GM18498 (cell line): ENCODE measurements around the gene SEL1L2.
"Not testable (repeated sequence)": the region's sequence is repeated elsewhere in the genome, so short reads cannot be mapped to it uniquely, and the experiment has no call there.

Experiments used
- ATAC-seq: cut with Tn5 transposase; IDR thresholded peaks from one replicate; pipeline ENCODE4 v1.9.1; 2021; ENCODE audit warnings: mild to moderate bottlenecking, moderate library complexity; ENCODE audit not compliant: unreplicated experiment

SEL1L2 gene, protein sequence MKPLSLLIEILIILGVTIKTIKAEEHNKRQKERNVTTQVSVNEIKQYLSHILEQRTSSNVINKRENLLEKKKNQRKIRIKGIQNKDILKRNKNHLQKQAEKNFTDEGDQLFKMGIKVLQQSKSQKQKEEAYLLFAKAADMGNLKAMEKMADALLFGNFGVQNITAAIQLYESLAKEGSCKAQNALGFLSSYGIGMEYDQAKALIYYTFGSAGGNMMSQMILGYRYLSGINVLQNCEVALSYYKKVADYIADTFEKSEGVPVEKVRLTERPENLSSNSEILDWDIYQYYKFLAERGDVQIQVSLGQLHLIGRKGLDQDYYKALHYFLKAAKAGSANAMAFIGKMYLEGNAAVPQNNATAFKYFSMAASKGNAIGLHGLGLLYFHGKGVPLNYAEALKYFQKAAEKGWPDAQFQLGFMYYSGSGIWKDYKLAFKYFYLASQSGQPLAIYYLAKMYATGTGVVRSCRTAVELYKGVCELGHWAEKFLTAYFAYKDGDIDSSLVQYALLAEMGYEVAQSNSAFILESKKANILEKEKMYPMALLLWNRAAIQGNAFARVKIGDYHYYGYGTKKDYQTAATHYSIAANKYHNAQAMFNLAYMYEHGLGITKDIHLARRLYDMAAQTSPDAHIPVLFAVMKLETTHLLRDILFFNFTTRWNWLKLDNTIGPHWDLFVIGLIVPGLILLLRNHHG

DNA sequence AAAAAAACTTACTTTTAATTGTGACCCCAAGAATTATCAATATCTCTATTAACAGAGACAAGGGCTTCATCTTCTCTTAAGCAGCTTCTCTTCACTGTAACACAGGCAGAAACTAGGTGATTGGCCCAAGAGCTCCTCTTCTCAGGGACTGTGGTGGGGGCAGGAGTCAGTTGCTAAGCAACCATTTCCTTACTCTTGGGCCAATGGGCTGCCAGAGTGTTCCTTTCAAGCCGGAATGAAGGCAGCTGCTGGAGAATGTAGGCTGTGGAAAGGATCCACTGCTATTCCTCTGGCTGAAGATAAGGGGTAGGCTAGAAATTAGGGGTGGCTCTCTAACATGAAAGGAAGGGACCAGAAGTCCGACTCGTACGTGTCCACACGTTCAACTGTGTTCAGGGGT is at the start of gene SEL1L2:
Gene SEL1L2 (minus strand): TSS at position 150 of the 400 bp plus-strand sequence. CDS start 80 bp downstream, at position 70.
- no peak for ATAC-seq

DNA sequence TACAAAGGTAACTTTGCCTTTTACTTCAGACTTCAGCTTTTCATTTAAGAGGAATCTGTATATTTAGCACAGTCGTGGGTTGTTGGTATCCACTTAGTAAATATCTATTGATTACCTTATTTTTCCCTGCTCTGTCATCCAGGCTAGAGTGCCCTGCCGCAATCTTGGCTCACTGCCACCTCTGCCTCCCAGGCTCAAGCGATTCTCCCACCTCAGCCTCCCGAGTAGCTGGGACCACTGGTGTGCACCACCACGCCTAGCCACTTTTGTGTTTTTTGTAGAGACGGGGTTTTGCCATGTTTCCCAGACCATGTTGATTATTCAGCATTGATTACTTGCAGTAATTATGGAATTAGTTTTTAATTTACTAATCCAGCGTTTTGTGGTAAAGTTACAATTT is 46.2 kb upstream of the SEL1L2 start:
- no peak for ATAC-seq

DNA sequence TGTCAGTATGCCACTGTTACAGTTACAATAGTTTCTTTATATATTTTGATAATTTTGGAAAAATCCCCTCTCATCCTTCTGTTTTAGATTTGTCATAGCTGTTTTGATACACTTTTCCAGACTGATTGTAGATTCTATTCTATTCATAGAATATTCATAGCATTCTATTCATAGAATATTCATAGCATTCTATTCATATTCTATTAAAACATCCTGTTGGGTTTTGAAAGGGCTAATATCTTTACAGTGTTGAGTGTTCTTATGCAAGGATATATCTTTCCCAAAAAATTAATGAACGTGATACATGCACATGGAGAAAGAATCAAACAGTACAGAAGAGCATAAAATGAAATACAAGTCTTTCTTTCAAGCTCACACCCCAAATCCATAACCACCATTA is 42.9 kb upstream of the SEL1L2 start:
- ATAC-seq: no peak

DNA sequence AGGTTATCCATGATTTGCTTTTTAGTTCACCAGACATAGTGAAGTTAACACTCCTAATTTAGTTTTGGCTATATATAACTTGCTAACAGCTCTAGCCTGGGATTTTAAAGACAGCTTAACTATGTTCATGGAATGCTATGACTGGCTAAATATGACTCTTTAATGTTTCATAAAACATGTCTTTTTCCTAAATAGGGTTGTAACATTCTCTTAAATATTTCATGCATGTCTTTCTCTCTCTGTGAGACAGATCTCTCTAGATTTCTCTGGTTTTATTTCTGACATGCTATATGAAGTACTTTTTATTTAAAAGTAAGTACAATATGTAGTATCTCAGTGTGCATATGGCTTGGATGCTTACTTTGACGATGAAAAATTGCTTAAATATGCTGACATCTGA is 40.6 kb upstream of the SEL1L2 start:
- ATAC-seq: no peak

DNA sequence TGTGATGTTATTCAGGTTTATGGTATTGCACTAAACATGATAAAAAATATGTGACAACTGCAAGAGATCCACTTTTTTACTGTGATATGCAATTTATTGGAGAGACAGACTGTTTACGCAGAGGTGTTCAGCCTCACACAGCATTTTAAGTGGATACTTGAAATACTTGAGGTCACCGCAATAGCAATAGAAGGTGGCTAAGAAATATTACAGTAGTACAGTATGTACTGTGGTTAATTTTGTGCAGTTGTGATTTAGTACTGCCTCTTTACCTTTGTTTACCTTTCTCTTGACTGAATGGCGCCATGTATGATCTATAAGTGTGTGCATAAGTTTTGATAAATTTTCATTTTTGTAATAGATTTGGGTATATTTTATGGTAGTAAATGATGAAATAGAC is 22.3 kb upstream of the SEL1L2 start:
- ATAC-seq: no peak

DNA sequence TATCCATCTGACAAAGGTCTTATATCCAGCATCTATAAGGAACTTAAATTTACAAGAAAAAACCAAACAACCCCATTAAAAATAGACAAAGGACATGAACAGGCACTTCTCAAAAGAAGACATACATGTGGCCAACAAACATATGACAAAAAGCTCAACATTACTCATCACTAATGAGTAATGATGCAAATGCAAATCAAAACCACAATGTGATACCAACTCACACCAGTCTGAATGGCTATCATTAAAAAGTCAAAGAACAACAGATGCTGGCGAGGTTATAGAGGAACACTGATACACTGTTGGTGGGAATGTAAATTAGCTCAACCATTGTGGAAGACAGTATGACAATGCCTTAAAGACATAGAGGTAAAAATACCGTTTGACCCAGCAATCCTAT is 18.8 kb upstream of the SEL1L2 start:
- ATAC-seq: no peak

DNA sequence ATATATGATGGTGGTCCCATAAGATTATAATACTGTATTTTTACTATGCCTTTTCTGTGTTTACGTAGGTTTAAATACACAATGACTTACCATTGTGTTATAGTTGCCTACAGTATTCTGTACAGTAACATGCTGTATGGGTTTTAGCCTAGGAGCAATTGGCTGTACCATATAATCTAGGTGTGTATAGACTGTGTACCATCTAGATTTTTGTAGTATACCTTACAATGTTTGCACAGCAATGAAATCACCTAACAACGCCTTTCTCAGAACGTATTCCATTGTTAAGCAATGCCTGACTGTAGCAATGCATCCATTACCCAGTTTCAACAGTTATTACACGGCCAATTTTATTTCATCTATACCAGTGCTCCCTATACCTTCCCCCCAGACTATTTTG is 15.6 kb upstream of the SEL1L2 start:
- no peak for ATAC-seq

DNA sequence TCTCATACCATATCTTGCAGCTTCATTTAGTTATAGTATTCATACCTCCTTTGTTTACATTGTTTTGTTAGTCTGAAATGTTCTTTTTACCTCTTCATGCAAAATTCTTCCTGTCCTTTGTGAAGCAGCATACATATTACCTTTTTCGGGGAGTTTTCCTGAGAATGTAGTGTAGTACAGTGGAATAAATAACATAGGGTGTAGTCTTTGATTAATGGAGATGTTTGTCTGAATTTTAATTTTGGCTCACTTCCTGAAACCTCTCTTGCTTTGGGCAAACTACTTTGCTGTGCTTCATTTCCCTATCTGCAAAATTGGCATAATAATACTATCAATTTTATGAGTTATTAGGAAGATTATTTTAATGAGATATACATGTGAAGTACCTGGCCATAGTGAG is 10.5 kb upstream of the SEL1L2 start:
- no peak for ATAC-seq

DNA sequence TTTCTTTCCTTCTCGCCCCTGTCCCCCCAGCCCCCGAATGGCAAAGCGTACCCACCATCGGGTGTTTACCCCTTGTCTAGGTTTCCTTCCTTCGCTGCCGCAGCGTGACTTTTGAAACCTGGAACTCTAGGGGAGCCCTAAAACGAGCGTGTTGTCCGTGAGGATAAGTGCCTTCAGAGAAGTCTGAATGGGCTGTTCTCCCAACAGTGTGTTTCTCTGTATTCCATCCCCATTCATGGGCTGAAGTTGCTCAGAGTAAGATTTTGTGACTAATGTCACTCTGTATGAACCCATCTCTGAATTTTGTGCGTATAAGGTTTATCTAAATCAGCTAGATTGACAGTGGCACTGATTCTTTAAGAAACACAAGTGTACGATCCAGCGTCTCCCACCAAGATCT is 5.9 kb upstream of the SEL1L2 start:
- ATAC-seq: no peak

DNA sequence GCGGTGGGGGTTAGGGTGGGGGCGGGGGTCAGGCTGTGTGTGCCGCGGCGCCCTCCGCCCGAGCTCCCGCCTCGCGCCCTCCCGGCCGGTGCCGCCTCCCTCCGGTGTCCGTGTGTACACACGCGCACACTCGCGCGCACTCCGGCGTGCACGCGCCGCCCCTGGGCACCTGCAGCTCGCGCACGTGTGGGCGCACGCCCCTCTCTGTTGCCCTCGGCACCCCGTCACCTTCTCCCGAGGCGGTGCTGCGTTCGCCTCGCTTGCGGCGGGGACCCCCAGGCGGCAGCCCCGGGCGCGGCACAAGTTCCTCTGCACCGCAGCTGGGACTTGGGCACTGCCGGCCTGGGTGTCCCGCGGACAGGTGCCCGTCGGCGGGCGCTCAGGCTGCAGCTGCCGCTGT is 5.4 kb upstream of the SEL1L2 start:
- no peak for ATAC-seq

DNA sequence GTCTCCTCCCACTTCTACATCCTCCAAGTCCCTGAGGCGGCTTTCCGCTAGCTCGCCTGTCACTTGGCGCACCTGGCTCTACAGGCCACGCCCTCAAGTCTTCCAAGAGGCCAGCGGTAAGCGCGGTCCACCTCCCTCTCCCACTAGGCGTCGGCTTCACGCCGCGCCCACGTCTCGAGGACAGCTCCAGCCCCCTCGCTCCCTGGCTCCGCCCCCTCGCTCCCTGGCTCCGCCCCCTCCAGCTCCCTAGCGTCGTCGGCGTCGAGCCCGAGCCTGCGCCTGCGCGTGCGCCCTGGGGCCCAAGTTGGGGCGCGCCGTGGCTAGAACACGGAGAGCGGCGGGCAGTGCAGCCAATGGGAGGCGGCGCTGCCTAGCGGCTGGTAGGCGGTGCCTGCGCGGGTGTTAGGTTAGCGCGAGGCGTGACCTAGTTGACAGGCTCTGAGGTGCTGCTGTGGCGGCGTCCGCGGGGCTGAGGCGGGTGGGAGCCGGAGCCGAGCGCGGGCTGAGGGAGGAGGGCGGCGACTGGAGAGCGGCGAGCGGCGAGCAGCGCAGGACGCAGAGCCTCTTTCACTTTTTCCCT is 4.8 kb upstream of the SEL1L2 start, which contains the start of gene MACROD2:
Gene MACROD2 (plus strand): TSS at position 431 of the 580 bp plus-strand sequence.
- no peak for ATAC-seq

DNA sequence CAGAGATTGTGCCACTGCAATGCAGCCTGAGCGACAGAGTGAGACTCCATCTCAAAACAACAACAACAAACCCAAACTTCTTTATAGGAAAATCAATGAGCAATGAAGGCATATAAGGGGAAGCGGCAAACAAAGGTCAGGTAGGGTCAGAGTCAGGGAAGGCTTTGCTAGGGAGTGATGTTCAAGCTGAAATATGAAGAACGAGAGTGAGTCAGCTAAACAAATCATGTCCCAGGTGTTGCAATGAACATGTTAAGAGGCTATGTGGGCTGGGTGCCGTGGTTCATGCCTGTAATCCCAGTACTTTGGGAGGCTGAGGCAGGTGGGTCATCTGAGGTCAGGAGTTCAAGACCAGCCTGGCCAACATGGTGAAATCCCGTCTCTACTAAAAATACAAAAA is 1.5 kb upstream of the SEL1L2 start:
- ATAC-seq: not testable (repeated sequence)

DNA sequence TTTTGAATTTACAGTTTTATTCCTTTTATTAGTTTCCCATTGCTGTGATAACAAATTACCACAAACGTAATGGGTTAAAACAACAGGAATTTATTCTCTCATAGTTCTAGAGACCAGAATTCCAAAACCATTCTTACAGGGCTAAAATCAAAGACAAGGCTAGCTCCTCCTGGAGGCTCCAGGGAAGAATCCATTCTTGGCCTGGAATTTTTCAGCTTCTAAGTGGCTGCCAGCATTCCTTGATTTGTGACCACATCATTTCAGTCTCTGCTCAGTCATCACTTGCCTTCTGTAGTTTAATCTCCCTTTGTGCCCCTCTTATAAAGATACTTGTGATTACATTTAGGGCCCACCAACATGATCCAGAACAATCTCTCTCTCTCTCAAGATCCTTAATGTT is 897 bp upstream of the SEL1L2 start:
- ATAC-seq: no peak

DNA sequence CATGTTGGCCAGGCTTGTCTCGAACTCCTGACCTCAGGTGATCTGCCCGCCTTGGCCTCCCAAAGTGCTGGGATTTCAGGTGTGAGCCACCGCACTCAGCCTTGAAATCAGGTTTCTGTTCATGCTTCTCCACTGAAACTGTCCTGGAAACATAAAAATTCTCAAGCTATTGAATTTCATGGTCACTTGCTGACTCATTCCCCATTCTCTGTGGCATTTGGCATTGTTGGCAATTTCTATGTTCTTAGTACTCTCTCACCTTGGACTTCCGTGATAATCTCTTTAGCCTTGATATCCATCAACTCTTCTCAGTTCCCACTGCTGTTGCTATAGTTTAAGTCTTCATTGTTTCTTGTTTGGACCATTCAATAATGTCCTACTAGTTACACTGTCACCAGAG is 6.2 kb downstream of the SEL1L2 start:
- ATAC-seq: no peak

DNA sequence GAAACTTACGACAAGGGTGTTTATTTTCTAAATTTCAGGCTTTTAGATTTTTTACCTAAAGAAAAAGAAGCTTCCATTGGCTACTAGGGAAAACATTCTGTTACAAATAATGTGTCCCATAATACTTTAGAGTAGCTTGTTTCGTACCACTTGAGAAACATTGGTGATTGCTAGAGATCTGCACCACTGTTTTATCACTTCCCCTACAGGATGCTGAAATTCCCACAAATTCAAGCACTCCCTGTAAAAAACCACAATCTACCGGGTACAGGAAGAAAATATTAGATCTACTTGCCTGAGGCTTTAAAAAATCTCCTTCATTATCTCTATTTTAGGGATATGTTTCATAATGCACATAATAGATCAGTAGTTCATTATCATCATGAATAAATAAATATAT is 29.9 kb downstream of the SEL1L2 start:
- no peak for ATAC-seq

DNA sequence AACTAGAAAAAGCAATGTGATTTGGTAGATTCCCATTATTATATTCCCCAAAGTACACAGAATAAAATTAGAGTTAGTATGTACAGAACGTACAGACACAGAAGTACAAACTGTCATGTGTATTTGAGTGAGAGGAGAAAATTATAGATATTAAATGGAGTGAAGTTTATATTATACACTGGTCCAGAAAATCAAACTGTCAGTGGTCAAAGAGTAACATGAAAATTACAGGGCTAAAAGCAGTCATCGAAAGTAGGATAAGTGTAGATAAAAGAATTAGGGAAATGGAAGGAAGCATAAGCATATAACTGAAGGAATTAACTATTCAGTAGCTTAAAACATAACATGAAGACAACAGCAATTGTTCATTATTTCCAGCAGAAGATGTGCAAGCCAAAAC is 30.3 kb downstream of the SEL1L2 start:
- ATAC-seq: no peak

DNA sequence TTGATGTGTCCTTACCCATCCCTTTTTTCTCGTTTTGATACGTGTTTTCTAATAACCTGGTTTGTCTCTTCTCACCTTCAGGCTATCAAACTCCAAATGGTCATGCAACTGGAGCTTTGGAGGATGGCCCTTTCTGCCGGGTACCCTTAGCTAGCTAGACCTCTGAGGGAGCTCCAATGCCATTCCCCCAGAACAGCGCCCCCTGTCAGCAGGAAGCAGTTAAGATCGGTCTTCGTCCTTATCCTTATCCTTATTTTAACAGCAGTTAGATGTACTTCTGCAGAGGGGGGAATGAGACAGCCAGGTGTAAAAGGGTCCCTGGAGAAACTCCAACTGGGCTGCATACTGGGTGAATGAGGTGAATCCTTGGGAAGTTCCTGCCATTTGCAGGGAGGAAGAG is 37.2 kb downstream of the SEL1L2 start:
- no peak for ATAC-seq

DNA sequence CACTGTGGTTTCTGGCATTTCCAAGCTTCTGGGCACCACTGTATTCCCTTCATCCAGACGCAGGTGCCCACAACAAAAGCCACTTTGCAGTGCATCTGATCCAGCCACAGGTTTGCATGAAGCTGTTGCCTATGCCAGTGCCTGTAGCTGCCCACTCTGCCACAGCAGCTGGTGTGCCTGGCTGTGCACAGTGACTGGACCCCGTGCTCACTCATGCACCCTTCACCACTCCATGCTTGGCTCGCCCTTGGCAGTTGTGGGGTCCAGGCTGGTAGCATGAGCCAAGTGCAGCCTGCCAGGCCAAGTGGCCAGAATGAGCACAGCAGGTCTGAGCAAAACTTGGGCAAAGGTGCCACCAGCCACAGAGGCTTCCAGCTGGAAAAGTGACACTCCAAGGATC is 42.7 kb downstream of the SEL1L2 start:
- ATAC-seq: no peak

DNA sequence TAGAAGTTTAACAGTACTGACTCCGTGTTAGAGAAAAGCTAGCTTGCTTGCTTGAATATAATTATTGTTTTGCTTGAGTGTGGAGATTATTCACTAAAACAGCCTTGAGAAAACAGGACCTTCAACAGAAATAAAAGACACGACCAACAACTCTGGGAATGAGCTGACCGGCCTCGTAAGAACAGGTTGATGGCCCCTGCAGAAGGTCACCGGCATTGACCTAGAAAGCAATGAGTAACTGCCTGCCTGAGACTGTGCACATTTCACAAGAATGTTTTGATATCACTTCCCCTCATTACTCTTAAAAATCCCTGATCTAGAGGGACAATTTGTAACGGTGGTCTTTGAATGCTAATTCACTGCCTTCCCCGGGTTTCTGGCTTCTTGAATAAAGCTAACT is 49.4 kb downstream of the SEL1L2 start:
- ATAC-seq: no peak

DNA sequence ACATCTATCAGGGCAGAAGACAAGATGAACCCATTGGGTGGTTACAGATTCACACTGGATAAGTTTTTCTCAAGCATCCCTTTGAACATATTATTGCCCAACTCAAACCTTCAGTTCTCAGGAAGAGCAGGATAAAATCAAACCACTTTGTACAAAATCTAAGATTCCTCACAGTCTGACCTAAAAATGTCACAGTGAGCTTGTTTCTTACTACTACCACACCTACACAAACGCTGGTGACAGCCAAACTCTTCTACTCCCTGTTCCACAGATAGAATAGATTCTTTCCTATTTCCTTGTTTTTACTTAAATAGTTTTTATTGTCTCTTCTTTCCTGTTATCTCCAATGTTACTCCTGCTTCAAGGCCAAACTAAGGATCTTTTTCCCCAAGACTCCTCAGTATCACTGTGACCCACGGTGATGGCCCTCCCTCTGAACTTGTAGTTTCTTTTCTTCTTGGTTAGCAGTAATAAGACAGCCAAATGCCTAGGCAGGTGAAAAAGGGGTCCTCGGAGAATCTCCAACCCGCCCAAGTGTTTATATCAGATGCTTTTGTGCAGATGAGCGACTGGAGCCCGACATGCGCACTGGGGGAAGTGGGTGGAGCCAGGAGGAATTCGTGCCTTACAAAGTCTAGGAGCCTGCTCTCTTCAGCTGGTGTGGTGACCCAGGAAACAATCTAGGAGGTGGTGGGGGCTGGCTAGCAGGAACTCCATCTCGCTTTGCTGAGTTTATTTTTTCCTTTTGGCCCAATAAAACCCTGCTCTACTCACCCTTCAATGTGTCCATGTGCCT is 53.4 kb downstream of the SEL1L2 start:
- ATAC-seq: no peak
